SH-SY5Y (cell line): ENCODE data around the gene PRRC2B.
A peak's percentile ranks its signal among the peaks of the same experiment; 100 is the strongest.

ENCODE experiments used
- GATA2 ChIP-seq: IDR thresholded peaks from 2 replicates; pipeline ENCODE4 v1.6.1; 2011; ENCODE audit warnings: mild to moderate bottlenecking, low read depth, low read length
- GATA3 ChIP-seq: IDR thresholded peaks from 2 replicates; pipeline ENCODE4 v1.6.1; 2011; ENCODE audit warnings: low read depth, mild to moderate bottlenecking, low read length, moderate library complexity

Gene PRRC2B

GRCh38 chr9:131539223-131539923 lies 145.5 kb downstream of the PRRC2B start:
- TF ChIP-seq GATA3 (no peak), GATA2 (no peak)

- no peak for TF ChIP-seq GATA3
- TF ChIP-seq GATA2 = no peak
Observed at GRCh38 chr9:131543141-131543540, 149.3 kb downstream of the PRRC2B start.

- TF ChIP-seq GATA3 (no peak), GATA2 (no peak)
Observed at GRCh38 chr9:131545003-131545785, 151.3 kb downstream of the PRRC2B start, which contains the start of gene PRRT1B. PRRT1B (plus strand) TSS chr9:131545523; CDS start chr9:131545616, 93 bp downstream.

- TF ChIP-seq GATA2 (no peak), GATA3 (no peak)
Observed at GRCh38 chr9:131545786-131546335, 152.0 kb downstream of the PRRC2B start.

- TF ChIP-seq GATA3 (no peak; the same call in 1 of the 2 replicates), GATA2 (peak; percentile 88)
Observed at GRCh38 chr9:131546336-131547084, 152.6 kb downstream of the PRRC2B start.
